ENCODE data around the gene MED31.

The MED31 gene

GRCh38 chr17:6691546-6691945 is 40.1 kb upstream of the MED31 start:
- H3K9ac ChIP-seq (ENCODE audit: low read length), result no peak overlapping the region
- WGBS, result 84% methylated on average over 3 of the region's 3 CpGs

GRCh38 chr17:6690641-6691040 is 39.2 kb upstream of the MED31 start:
- no peak overlapping the region for H2BK5ac ChIP-seq (ENCODE audit: low read depth, low read length, poor library complexity, severe bottlenecking)
- DNase-seq, result no peak
- H2BK120ac ChIP-seq (ENCODE audit: low read depth, low read length), result no peak overlapping the region
- H3K4ac ChIP-seq (ENCODE audit: low read depth in 1 of 2, low read length in 2 of 2), result no peak overlapping the region
- no peak overlapping the region for H3K9ac ChIP-seq (ENCODE audit: low read length)
- H3K14ac ChIP-seq (ENCODE audit: low read length in 2 of 2), result peak overlapping the region in 1 of 2 experiments; percentile 46
- H3K18ac ChIP-seq (ENCODE audit: low read depth in 1 of 2, low read length in 2 of 2), result no peak overlapping the region
- H3K79me1 ChIP-seq (replicated peaks; ENCODE audit: low read length, poor library complexity, severe bottlenecking), result no peaks in the 10 kb centered on the region
- H3K27me3 ChIP-seq (ENCODE audit: control insufficient read depth in 1 of 2, insufficient read depth in 1 of 2, low read length in 2 of 2), result peaks cover 0 to 74% of the 10 kb centered on the region in 2 experiments
- H2BK15ac ChIP-seq (ENCODE audit: low read depth, poor library complexity, severe bottlenecking), result no peak overlapping the region
- H2AFZ ChIP-seq (ENCODE audit: low read depth, low read length), result no peak overlapping the region
- H3K27ac ChIP-seq (ENCODE audit: low read length, poor library complexity, severe bottlenecking), result no peak overlapping the region
- H2BK12ac ChIP-seq (ENCODE audit: low read length in 2 of 2), result no peak overlapping the region
- H3K23ac ChIP-seq (ENCODE audit: low read length in 2 of 2), result no peak overlapping the region
- H3K4me3 ChIP-seq (ENCODE audit: insufficient read depth in 1 of 2, low read depth in 1 of 2, low read length in 2 of 2), result no peak overlapping the region
- no peaks in the 10 kb centered on the region for H3K36me3 ChIP-seq (ENCODE audit: control insufficient read depth in 1 of 2, insufficient read depth in 2 of 2, low read depth in 1 of 2, low read length in 2 of 2)
- peak overlapping the region; percentile 13 for H4K8ac ChIP-seq (ENCODE audit: low read length)
- H3K4me1 ChIP-seq (ENCODE audit: control insufficient read depth, insufficient read depth, low read depth, low read length), result no peaks in the 10 kb centered on the region
- no peak overlapping the region for H4K91ac ChIP-seq (ENCODE audit: low read length)
- H3K9me3 ChIP-seq (ENCODE audit: control insufficient read depth, low read length), result no peaks in the 10 kb centered on the region
- H2AK5ac ChIP-seq (ENCODE audit: low read length, severe bottlenecking), result no peak overlapping the region
- no peak overlapping the region for H3K4me2 ChIP-seq (ENCODE audit: low read length, poor library complexity, severe bottlenecking)
- WGBS, result 75% methylated on average over 11 of the region's 11 CpGs

More at GRCh38 chr17:6691546-6691945, 40.1 kb upstream of the MED31 start:
- Histone ChIP-seq H3K4me1 (ENCODE audit: control insufficient read depth, insufficient read depth, low read depth, low read length) (no peaks in the 10 kb centered on the region), H4K91ac (ENCODE audit: low read length) (no peak overlapping the region), H3K18ac (ENCODE audit: low read depth in 1 of 2, low read length in 2 of 2) (no peak overlapping the region), H2BK12ac (ENCODE audit: low read length in 2 of 2) (no peak overlapping the region), H2AK5ac (ENCODE audit: low read length, severe bottlenecking) (no peak overlapping the region), H2BK5ac (ENCODE audit: low read depth, low read length, poor library complexity, severe bottlenecking) (no peak overlapping the region), H3K4ac (ENCODE audit: low read depth in 1 of 2, low read length in 2 of 2) (no peak overlapping the region), H3K4me3 (ENCODE audit: insufficient read depth in 1 of 2, low read depth in 1 of 2, low read length in 2 of 2) (no peak overlapping the region), H2BK120ac (ENCODE audit: low read depth, low read length) (no peak overlapping the region), H3K14ac (ENCODE audit: low read length in 2 of 2) (no peak overlapping the region), H3K23ac (ENCODE audit: low read length in 2 of 2) (no peak overlapping the region), H3K27ac (ENCODE audit: low read length, poor library complexity, severe bottlenecking) (no peak overlapping the region), H3K27me3 (ENCODE audit: control insufficient read depth in 1 of 2, insufficient read depth in 1 of 2, low read length in 2 of 2) (peaks cover 0 to 69% of the 10 kb centered on the region in 2 experiments), H4K8ac (ENCODE audit: low read length) (no peak overlapping the region), H2BK15ac (ENCODE audit: low read depth, poor library complexity, severe bottlenecking) (no peak overlapping the region), H2AFZ (ENCODE audit: low read depth, low read length) (no peak overlapping the region), H3K79me1 (replicated peaks; ENCODE audit: low read length, poor library complexity, severe bottlenecking) (no peaks in the 10 kb centered on the region), H3K9me3 (ENCODE audit: control insufficient read depth, low read length) (no peaks in the 10 kb centered on the region), H3K36me3 (ENCODE audit: control insufficient read depth in 1 of 2, insufficient read depth in 2 of 2, low read depth in 1 of 2, low read length in 2 of 2) (no peaks in the 10 kb centered on the region), H3K4me2 (ENCODE audit: low read length, poor library complexity, severe bottlenecking) (no peak overlapping the region)
- no peak for DNase-seq

GRCh38 chr17:6688944-6689343 is 37.5 kb upstream of the MED31 start:
- Histone ChIP-seq H3K4me2 (ENCODE audit: low read length, poor library complexity, severe bottlenecking) (no peak overlapping the region), H2BK12ac (ENCODE audit: low read length in 2 of 2) (no peak overlapping the region), H2AFZ (ENCODE audit: low read depth, low read length) (no peak overlapping the region), H3K36me3 (ENCODE audit: control insufficient read depth in 1 of 2, insufficient read depth in 2 of 2, low read depth in 1 of 2, low read length in 2 of 2) (no peaks in the 10 kb centered on the region), H3K9ac (ENCODE audit: low read length) (no peak overlapping the region), H3K27ac (ENCODE audit: low read length, poor library complexity, severe bottlenecking) (no peak overlapping the region), H2BK15ac (ENCODE audit: low read depth, poor library complexity, severe bottlenecking) (no peak overlapping the region), H4K8ac (ENCODE audit: low read length) (no peak overlapping the region), H3K4me3 (ENCODE audit: insufficient read depth in 1 of 2, low read depth in 1 of 2, low read length in 2 of 2) (no peak overlapping the region), H3K4me1 (ENCODE audit: control insufficient read depth, insufficient read depth, low read depth, low read length) (no peaks in the 10 kb centered on the region), H3K27me3 (ENCODE audit: control insufficient read depth in 1 of 2, insufficient read depth in 1 of 2, low read length in 2 of 2) (peaks cover 0 to 78% of the 10 kb centered on the region in 2 experiments), H3K9me3 (ENCODE audit: control insufficient read depth, low read length) (no peaks in the 10 kb centered on the region), H3K4ac (ENCODE audit: low read depth in 1 of 2, low read length in 2 of 2) (no peak overlapping the region), H3K14ac (ENCODE audit: low read length in 2 of 2) (no peak overlapping the region), H4K91ac (ENCODE audit: low read length) (no peak overlapping the region), H2BK5ac (ENCODE audit: low read depth, low read length, poor library complexity, severe bottlenecking) (no peak overlapping the region), H3K79me1 (replicated peaks; ENCODE audit: low read length, poor library complexity, severe bottlenecking) (no peaks in the 10 kb centered on the region), H3K23ac (ENCODE audit: low read length in 2 of 2) (no peak overlapping the region), H2BK120ac (ENCODE audit: low read depth, low read length) (no peak overlapping the region), H2AK5ac (ENCODE audit: low read length, severe bottlenecking) (no peak overlapping the region), H3K18ac (ENCODE audit: low read depth in 1 of 2, low read length in 2 of 2) (no peak overlapping the region)
- 86% methylated on average over 4 of the region's 9 CpGs for WGBS
- no peak for DNase-seq

DNA sequence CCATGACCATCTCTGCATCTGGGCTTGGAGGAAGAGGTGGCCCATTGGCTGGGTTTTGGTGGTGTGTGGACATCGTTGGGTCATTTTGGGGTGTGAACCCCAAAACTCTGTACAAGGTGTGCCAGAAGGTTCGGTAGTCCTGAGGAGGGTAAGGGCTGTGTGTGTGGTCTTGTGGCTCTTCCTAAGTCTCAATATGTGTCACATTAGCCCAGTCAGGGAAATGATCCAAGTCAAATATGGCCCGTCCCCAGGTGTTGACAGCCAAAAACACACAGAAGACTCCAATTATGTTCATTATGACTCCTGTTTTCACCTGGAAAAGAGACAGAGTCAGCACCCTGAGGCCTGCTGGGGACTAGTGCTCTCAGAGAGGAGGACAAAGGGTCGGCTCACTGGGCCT is 34.6 kb upstream of the MED31 start:
- Histone ChIP-seq H2BK15ac (ENCODE audit: low read depth, poor library complexity, severe bottlenecking) (no peak overlapping the region), H2BK12ac (ENCODE audit: low read length in 2 of 2) (no peak overlapping the region), H2BK5ac (ENCODE audit: low read depth, low read length, poor library complexity, severe bottlenecking) (no peak overlapping the region), H4K91ac (ENCODE audit: low read length) (no peak overlapping the region), H3K14ac (ENCODE audit: low read length in 2 of 2) (no peak overlapping the region), H3K27me3 (ENCODE audit: control insufficient read depth in 1 of 2, insufficient read depth in 1 of 2, low read length in 2 of 2) (peaks cover 7 to 70% of the 10 kb centered on the region in 2 experiments), H2AFZ (ENCODE audit: low read depth, low read length) (no peak overlapping the region), H3K23ac (ENCODE audit: low read length in 2 of 2) (no peak overlapping the region), H3K36me3 (ENCODE audit: control insufficient read depth in 1 of 2, insufficient read depth in 2 of 2, low read depth in 1 of 2, low read length in 2 of 2) (no peaks in the 10 kb centered on the region), H2BK120ac (ENCODE audit: low read depth, low read length) (no peak overlapping the region), H3K9me3 (ENCODE audit: control insufficient read depth, low read length) (no peaks in the 10 kb centered on the region), H3K4me3 (ENCODE audit: insufficient read depth in 1 of 2, low read depth in 1 of 2, low read length in 2 of 2) (no peak overlapping the region), H2AK5ac (ENCODE audit: low read length, severe bottlenecking) (no peak overlapping the region), H4K8ac (ENCODE audit: low read length) (no peak overlapping the region), H3K18ac (ENCODE audit: low read depth in 1 of 2, low read length in 2 of 2) (no peak overlapping the region), H3K27ac (ENCODE audit: low read length, poor library complexity, severe bottlenecking) (no peak overlapping the region), H3K4me2 (ENCODE audit: low read length, poor library complexity, severe bottlenecking) (no peak overlapping the region), H3K9ac (ENCODE audit: low read length) (no peak overlapping the region), H3K79me1 (replicated peaks; ENCODE audit: low read length, poor library complexity, severe bottlenecking) (no peaks in the 10 kb centered on the region), H3K4ac (ENCODE audit: low read depth in 1 of 2, low read length in 2 of 2) (no peak overlapping the region), H3K4me1 (ENCODE audit: control insufficient read depth, insufficient read depth, low read depth, low read length) (no peaks in the 10 kb centered on the region)
- 76% methylated on average over 4 of the region's 4 CpGs for WGBS
- no peak for DNase-seq
